Liver (tissue), 9 donors: ENCODE data around the gene CAPN1. TPM values are rescaled to one million over a fixed set of nuclear protein-coding genes. Genes with fewer than 3 reads are reported as not detected.

Experiments
- DNase-seq: peaks from one replicate; pipeline ENCODE4 v3.0.0-alpha.2; 2017; ENCODE audit warnings: low spot score
- H3K27ac ChIP-seq, 2 donors: one replicate each; pipeline ENCODE4 v1.7.0; 2013; ENCODE audit warnings: inconsistent platforms in 2 of 2, low read length in 2 of 2, control low read depth in 1 of 2, low read depth in 1 of 2, mild to moderate bottlenecking in 1 of 2
- H3K27me3 ChIP-seq, 4 donors: one replicate each; pipeline versions ENCODE4 v1.6.1 to v1.7.0; 2013; ENCODE audit warnings: low read length in 3 of 4, inconsistent platforms in 1 of 4, mild to moderate bottlenecking in 1 of 4, moderate library complexity in 1 of 4; ENCODE audit not compliant: control insufficient read depth in 4 of 4, insufficient read depth in 4 of 4
- H3K36me3 ChIP-seq, 4 donors: one replicate each; pipeline versions ENCODE4 v1.6.1 to v1.7.0; 2013; ENCODE audit warnings: low read length in 3 of 4, mild to moderate bottlenecking in 3 of 4, low read depth in 1 of 4, moderate library complexity in 1 of 4; ENCODE audit not compliant: control insufficient read depth in 4 of 4, insufficient read depth in 3 of 4
- H3K4me1 ChIP-seq, 4 donors: one replicate each; pipeline versions ENCODE4 v1.6.1 to v1.7.0; 2013; ENCODE audit warnings: low read length in 3 of 4, mild to moderate bottlenecking in 3 of 4, moderate library complexity in 1 of 4; ENCODE audit not compliant: control insufficient read depth in 4 of 4, insufficient read depth in 4 of 4
- H3K4me3 ChIP-seq, 3 donors: one replicate each; pipeline versions ENCODE4 v1.6.1 to v1.7.0; 2013; ENCODE audit warnings: low read length in 3 of 3, control low read depth in 1 of 3, low read depth in 1 of 3, mild to moderate bottlenecking in 1 of 3
- H3K9ac ChIP-seq, 2 donors: one replicate each; pipeline ENCODE4 v1.7.0; 2013; ENCODE audit warnings: low read length in 2 of 2, mild to moderate bottlenecking in 2 of 2, moderate library complexity in 2 of 2, control low read depth in 1 of 2, low read depth in 1 of 2
- H3K9me3 ChIP-seq, 4 donors: one replicate each; pipeline versions ENCODE4 v1.6.1 to v1.7.0; 2013; ENCODE audit warnings: low read length in 3 of 4; ENCODE audit not compliant: control insufficient read depth in 4 of 4
- ATF3 ChIP-seq: IDR thresholded peaks from 2 replicates; pipeline ENCODE4 v1.6.1; 2016; ENCODE audit warnings: antibody characterized with exemption
- EGR1 ChIP-seq, 2 donors: IDR thresholded peaks; 2 replicates each; pipeline ENCODE4 v1.6.1; 2016 to 2018; ENCODE audit warnings: antibody characterized with exemption in 2 of 2, low read depth in 2 of 2
- FOXA1 ChIP-seq: IDR thresholded peaks from 2 replicates; pipeline ENCODE4 v1.6.1; 2016; ENCODE audit warnings: antibody characterized with exemption
- FOXA2 ChIP-seq: IDR thresholded peaks from 2 replicates; pipeline ENCODE4 v1.6.1; 2016; ENCODE audit warnings: antibody characterized with exemption
- GABPA ChIP-seq, 2 donors: IDR thresholded peaks in 1 of 2; conservative IDR thresholded peaks in 1 of 2; 2 replicates each; pipeline ENCODE4 v1.6.1; 2016; ENCODE audit warnings: antibody characterized with exemption in 2 of 2, mild to moderate bottlenecking in 1 of 2, moderate library complexity in 1 of 2
- HNF4A ChIP-seq, 2 donors: conservative IDR thresholded peaks; 2 replicates each; pipeline ENCODE4 v1.6.1; 2016; ENCODE audit warnings: antibody characterized with exemption in 2 of 2, mild to moderate bottlenecking in 2 of 2
- HNF4G ChIP-seq: IDR thresholded peaks from 2 replicates; pipeline ENCODE4 v1.6.1; 2016; ENCODE audit warnings: antibody characterized with exemption
- JUND ChIP-seq, 2 donors: IDR thresholded peaks; 2 replicates each; pipeline ENCODE4 v1.6.1; 2016; ENCODE audit warnings: antibody characterized with exemption in 2 of 2
- MAX ChIP-seq: IDR thresholded peaks from 2 replicates; pipeline ENCODE4 v1.6.1; 2016; ENCODE audit warnings: antibody characterized with exemption
- NR2F2 ChIP-seq: IDR thresholded peaks from 2 replicates; pipeline ENCODE4 v1.6.1; 2016; ENCODE audit warnings: antibody characterized with exemption
- RAD21 ChIP-seq, 2 donors: IDR thresholded peaks; 2 replicates each; pipeline ENCODE4 v1.6.1; 2016; ENCODE audit warnings: antibody characterized with exemption in 2 of 2, mild to moderate bottlenecking in 2 of 2
- RXRA ChIP-seq, 2 donors: IDR thresholded peaks; 2 replicates each; pipeline ENCODE4 v1.6.1; 2017 to 2018; ENCODE audit warnings: antibody characterized with exemption in 2 of 2, mild to moderate bottlenecking in 1 of 2
- SP1 ChIP-seq: IDR thresholded peaks from 2 replicates; pipeline ENCODE4 v1.6.1; 2018; ENCODE audit warnings: antibody characterized with exemption, mild to moderate bottlenecking
- TAF1 ChIP-seq: conservative IDR thresholded peaks from 2 replicates; pipeline ENCODE4 v1.6.1; 2016; ENCODE audit warnings: antibody characterized with exemption, mild to moderate bottlenecking
- YY1 ChIP-seq: IDR thresholded peaks from 2 replicates; pipeline ENCODE4 v1.6.1; 2016; ENCODE audit warnings: antibody characterized with exemption, mild to moderate bottlenecking
- ZBTB33 ChIP-seq: IDR thresholded peaks from 2 replicates; pipeline ENCODE4 v1.6.1; 2016; ENCODE audit warnings: antibody characterized with exemption
- WGBS: extraction: QIAGEN DNeasy Blood & Tissue Kit; methylation state at CpG from one replicate; pipeline ENCODE4 v1.1.7; 2013; 5-methylcytosine and 5-hydroxymethylcytosine counted together
- polyA plus RNA-seq, 2 donors: library from polyadenylated mRNA; stranded (reverse) in 1 of 2; unstranded in 1 of 2; fragments of 200-250 nt in 1 of 2; fragments of >200 nt in 1 of 2; fragmentation: Nextera tagmentation in 1 of 2; extraction: Ambion mirVana in 1 of 2; gene quantifications; one replicate each; pipeline versions ENCODE4 v1.2.1 to v1.2.3, GENCODE V29; 2013 to 2015
- total RNA-seq, 2 donors: library from RNA; depleted of rRNA; stranded (reverse); fragments of >200 nt; gene quantifications; one replicate each; pipeline ENCODE4 v1.2.3, GENCODE V29; 2014
- TF ChIP-seq, protein P1 (sequence below): fragments of 150-350 bp; IDR thresholded peaks from 2 replicates; pipeline ENCODE4 v1.5.1; 2017; ENCODE audit warnings: improper control_type of control experiment, low read depth, low read length; ENCODE audit not compliant: missing input control
- TF ChIP-seq, protein P2 (sequence below): IDR thresholded peaks from 2 replicates; pipeline ENCODE4 v1.6.1; 2016; ENCODE audit warnings: antibody characterized with exemption, mild to moderate bottlenecking
- donor health status: healthy.
- donor health status: healthy.
- donor health status: healthy.
- donor health status: healthy.
- donor health status: healthy.

The CAPN1 gene
- total and polyA plus RNA-seq, 4 donors = 39.6 to 183 (median 65.1) TPM

DNA sequence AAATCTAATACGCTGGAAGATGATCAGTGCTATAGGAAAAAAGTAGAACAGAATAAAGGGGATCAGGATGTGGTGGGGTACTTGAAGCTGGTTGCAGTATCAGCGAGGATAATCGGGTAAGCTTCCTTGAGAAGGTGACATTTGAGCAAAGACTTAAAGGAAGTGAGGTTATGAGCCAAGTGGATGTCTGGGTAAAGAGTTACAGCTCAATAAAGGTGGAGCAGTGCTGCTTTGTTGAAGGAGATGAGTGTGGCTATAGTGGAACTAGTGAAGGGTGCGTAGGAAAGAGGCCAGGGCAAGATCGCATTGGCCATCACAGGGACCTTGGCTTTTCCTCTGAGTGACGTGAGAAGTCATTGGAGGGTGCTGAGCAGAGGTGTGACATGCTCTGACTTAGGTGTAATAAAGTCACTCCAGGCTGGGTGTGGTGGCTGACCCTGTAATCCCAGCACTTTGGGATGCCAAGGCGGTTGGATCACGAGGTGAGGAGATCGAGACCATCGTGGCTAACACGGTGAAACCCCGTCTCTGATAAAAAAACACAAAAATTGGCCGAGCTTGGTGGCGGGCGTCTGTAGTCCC is 45.1 kb upstream of the CAPN1 start:
- Histone ChIP-seq H3K9ac (no peak overlapping the region), H3K4me1 (peaks cover 0 to 37% (median 27%) of the 10 kb centered on the region in 4 donors), H3K27me3 (no peaks in the 10 kb centered on the region), H3K36me3 (peaks cover 9 to 14% (median 11%) of the 10 kb centered on the region in 4 donors), H3K27ac (no peak overlapping the region), H3K4me3 (no peak overlapping the region), H3K9me3 (no peaks in the 10 kb centered on the region)
- 87% methylated on average over 15 of the region's 15 CpGs for WGBS
- no peak for TF ChIP-seq NR2F2
- no peak for TF ChIP-seq TAF1
- TF ChIP-seq ATF3 = no peak
- no peak for DNase-seq

DNA sequence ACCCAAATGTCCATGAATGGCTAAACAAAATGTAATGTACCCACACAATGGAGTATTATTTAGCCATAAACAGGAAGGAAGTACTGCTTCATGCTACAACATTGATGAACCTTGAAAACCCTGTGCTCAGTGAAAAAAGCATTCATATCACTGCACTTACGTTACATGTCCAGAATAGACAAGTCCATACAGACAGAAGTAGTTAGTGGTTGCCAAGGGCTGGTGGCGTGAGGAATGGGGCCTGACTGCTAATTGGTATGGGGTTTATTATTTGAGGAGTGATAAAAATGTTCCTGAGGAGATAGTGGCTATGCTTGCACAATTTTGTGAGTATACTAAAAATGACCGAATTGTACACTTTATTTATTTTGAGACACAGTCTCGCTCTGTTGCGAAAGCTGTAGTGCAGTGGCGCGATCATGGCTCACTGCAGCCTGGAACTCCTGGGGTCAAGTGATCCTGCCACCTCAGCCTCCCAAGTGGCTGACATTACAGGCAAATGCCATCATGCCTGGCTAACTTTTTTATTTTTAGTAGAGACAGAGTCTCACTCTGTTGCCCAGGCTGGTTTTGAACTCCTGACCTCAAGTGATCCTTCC is 39.7 kb upstream of the CAPN1 start:
- WGBS = 27% methylated on average over 7 of the region's 7 CpGs
- H3K9ac ChIP-seq = no peak overlapping the region
- TF ChIP-seq MAX (peak; percentile 23), YY1 (peak; percentile 69), JUND (IDR thresholded peaks at IDR 0.05) (peak; percentile 31 to 66), HNF4A (conservative IDR thresholded peaks at IDR 0.05) (peak; percentile 59 to 71), ZBTB33 (peak; percentile 83), EGR1 (IDR thresholded peaks at IDR 0.05; ENCODE audit: low read depth in 2 of 2) (no peak), NR2F2 (no peak), ATF3 (no peak), SP1 (peak; percentile 48), RXRA (IDR thresholded peaks at IDR 0.05) (peak; percentile 72 to 83), FOXA1 (no peak), HNF4G (no peak), TAF1 (no peak), RAD21 (IDR thresholded peaks at IDR 0.05) (peak in 1 of 2 donors; percentile 29), FOXA2 (peak; percentile 58), GABPA (IDR thresholded peaks at IDR 0.05 in 1 of 2, conservative IDR thresholded peaks at IDR 0.05 in 1 of 2) (peak in 1 of 2 donors; percentile 51)
- TF ChIP-seq, protein P1, sequence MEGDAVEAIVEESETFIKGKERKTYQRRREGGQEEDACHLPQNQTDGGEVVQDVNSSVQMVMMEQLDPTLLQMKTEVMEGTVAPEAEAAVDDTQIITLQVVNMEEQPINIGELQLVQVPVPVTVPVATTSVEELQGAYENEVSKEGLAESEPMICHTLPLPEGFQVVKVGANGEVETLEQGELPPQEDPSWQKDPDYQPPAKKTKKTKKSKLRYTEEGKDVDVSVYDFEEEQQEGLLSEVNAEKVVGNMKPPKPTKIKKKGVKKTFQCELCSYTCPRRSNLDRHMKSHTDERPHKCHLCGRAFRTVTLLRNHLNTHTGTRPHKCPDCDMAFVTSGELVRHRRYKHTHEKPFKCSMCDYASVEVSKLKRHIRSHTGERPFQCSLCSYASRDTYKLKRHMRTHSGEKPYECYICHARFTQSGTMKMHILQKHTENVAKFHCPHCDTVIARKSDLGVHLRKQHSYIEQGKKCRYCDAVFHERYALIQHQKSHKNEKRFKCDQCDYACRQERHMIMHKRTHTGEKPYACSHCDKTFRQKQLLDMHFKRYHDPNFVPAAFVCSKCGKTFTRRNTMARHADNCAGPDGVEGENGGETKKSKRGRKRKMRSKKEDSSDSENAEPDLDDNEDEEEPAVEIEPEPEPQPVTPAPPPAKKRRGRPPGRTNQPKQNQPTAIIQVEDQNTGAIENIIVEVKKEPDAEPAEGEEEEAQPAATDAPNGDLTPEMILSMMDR = no peak
- TF ChIP-seq, protein P2, sequence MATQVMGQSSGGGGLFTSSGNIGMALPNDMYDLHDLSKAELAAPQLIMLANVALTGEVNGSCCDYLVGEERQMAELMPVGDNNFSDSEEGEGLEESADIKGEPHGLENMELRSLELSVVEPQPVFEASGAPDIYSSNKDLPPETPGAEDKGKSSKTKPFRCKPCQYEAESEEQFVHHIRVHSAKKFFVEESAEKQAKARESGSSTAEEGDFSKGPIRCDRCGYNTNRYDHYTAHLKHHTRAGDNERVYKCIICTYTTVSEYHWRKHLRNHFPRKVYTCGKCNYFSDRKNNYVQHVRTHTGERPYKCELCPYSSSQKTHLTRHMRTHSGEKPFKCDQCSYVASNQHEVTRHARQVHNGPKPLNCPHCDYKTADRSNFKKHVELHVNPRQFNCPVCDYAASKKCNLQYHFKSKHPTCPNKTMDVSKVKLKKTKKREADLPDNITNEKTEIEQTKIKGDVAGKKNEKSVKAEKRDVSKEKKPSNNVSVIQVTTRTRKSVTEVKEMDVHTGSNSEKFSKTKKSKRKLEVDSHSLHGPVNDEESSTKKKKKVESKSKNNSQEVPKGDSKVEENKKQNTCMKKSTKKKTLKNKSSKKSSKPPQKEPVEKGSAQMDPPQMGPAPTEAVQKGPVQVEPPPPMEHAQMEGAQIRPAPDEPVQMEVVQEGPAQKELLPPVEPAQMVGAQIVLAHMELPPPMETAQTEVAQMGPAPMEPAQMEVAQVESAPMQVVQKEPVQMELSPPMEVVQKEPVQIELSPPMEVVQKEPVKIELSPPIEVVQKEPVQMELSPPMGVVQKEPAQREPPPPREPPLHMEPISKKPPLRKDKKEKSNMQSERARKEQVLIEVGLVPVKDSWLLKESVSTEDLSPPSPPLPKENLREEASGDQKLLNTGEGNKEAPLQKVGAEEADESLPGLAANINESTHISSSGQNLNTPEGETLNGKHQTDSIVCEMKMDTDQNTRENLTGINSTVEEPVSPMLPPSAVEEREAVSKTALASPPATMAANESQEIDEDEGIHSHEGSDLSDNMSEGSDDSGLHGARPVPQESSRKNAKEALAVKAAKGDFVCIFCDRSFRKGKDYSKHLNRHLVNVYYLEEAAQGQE = no peak
- DNase-seq = no peak
- H3K4me1 ChIP-seq = peaks cover 2 to 38% (median 20%) of the 10 kb centered on the region in 4 donors
- no peak overlapping the region for H3K4me3 ChIP-seq
- H3K9me3 ChIP-seq = no peaks in the 10 kb centered on the region
- H3K27me3 ChIP-seq = no peaks in the 10 kb centered on the region
- H3K27ac ChIP-seq = peak overlapping the region; percentile 66 to 80
- no peaks in the 10 kb centered on the region for H3K36me3 ChIP-seq
